VCaP (cell line): ENCODE measurements around the gene CDH8.

ENCODE experiments used
- H3K27ac ChIP-seq: fragments of 450-650 bp; 2 replicates; pipeline ENCODE4 v1.5.1; 2017
- TF ChIP-seq, protein P1 (sequence below): fragments of 450-650 bp; conservative IDR thresholded peaks from 2 replicates; pipeline ENCODE4 v1.5.1; 2017; ENCODE audit warnings: mild to moderate bottlenecking, moderate library complexity

Gene CDH8

DNA sequence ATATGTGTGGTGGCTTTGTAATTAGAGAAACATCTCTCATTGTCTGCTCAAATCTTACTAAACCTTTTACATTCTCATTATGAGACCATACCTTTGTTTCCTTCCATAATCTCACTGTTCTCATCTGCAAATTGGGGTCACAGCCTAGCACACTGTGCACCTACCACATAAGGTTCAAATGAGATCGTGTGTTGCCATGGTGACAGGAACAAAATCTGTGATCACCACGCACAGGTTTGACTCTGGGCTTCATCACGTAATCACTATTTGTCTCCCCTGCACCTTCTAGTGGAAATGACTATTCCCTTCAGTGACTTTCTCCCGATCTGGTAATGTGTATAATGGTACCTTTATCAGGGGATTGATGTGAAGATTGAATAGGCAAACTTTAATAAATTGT is 26.1 kb downstream of the CDH8 start:
- H3K27ac ChIP-seq: no peak overlapping the region
- TF ChIP-seq, protein P1, sequence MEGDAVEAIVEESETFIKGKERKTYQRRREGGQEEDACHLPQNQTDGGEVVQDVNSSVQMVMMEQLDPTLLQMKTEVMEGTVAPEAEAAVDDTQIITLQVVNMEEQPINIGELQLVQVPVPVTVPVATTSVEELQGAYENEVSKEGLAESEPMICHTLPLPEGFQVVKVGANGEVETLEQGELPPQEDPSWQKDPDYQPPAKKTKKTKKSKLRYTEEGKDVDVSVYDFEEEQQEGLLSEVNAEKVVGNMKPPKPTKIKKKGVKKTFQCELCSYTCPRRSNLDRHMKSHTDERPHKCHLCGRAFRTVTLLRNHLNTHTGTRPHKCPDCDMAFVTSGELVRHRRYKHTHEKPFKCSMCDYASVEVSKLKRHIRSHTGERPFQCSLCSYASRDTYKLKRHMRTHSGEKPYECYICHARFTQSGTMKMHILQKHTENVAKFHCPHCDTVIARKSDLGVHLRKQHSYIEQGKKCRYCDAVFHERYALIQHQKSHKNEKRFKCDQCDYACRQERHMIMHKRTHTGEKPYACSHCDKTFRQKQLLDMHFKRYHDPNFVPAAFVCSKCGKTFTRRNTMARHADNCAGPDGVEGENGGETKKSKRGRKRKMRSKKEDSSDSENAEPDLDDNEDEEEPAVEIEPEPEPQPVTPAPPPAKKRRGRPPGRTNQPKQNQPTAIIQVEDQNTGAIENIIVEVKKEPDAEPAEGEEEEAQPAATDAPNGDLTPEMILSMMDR: no peak

DNA sequence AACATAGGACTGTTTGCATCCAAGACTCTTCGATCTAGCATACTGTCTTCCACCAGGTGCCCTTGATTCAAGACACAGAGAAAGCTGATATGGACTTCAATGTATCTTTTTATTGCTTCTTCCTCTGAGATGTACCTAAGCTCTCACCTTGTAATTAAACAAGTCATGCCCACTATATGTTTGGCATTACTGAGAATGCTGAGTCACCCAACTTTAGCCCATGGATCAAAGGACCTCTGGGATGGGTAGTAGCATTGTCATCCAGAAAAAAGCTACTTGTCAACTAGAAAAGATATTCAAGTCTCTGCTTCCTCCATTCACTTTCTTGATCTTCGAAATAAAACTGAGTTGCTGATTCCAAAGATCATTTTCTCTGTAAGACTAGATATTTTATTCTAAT is 37.8 kb downstream of the CDH8 start:
- no peak overlapping the region for H3K27ac ChIP-seq
- TF ChIP-seq, protein P1: no peak

DNA sequence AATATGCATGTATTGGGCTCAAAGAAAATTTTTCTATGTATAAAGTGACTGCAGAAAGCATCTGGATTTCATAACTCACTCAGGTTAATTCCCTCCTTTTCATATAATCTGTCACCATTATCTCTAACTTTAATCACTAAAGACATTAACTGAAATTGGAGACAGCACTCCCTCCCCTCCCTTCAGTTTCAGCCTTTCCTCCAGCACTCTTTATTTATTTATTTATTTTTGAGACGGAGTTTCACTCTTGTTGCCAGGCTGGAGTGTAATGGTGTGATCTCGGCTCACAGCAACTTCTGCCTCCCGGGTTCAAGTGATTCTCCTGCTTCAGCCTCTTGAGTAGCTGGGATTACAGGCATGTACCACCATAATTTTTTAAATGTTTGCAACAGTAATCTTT is 43.1 kb downstream of the CDH8 start:
- no peak overlapping the region for H3K27ac ChIP-seq
- TF ChIP-seq, protein P1: no peak

DNA sequence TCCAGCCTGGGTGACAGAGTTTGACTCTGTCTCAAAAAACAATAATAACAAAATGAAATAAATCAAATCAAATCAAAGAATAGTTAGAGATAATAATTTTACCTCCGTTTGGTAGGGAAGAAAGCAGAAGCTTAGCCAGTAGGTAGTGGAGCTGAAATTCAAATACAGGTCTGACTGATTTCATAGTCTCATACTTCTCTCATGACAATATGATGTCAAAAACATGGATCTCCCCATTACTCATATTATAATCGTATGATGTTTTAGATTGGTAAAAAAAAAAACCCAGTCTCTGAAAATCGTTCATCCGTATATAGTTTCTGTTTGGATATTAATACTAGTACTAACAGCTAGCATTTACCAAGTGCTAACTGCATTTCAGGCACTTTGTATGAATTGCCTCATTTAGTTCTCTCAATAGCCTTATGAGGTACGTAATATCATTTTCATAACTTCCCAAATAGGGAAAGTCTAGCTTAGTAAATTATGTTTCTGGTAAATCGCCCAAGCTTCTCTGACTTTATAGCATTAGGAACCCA is 48.7 kb downstream of the CDH8 start:
- H3K27ac ChIP-seq: no peak overlapping the region
- TF ChIP-seq, protein P1: no peak

DNA sequence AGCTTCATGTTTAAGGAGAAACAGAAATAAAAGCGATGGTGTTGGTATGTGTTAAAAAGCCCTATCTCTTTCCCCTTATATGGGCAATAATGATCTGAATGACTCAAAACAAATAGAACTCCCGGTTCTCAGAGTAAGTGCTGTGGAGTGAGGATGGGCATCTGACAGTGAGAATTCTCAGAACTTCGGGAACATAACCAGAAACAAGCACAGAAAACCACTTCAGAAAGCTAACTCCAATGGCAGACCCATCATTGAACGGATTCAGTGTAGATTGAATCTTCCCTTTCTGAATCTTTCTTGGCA is 67.2 kb downstream of the CDH8 start:
- TF ChIP-seq, protein P1: no peak
- no peak overlapping the region for H3K27ac ChIP-seq

DNA sequence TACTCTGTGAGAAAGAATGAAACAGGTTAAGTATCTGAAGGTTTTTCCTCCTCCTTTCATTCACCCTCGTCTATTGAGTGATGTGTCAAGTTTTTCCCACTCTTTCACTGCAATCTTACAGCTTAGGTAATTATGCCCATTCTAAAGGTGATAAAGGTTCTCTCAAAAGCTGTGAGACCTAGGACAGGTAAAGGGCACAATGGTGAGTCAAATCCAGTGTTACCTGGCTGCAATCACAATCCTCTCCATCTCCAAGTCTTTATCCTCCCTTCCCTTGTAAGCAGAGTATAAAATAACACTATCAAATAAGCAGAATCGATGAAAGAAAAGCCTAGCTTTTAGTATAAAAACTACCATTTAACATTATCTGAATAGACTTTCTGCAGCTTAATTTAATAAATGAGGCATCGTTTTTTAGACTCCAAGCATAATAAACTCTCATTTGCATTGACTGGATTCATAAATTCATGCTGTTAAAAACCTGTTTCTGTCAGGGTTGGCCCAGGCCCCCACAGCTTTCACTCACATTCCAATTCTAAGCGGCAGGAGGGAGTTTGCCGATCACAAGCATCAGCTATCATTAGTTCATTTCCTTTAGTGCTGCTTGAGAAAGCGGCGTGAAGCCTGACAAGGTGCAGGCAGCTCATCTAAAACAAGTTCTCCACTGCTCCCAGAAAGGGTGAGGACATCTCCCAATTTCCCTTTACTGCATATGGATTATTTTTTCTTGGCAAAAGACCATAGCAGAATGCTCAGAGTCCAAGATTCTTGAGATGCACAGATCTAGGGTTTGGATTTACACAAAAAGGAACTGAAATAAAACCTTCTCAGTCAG is 67.8 kb downstream of the CDH8 start:
- TF ChIP-seq, protein P1: no peak
- no peak overlapping the region for H3K27ac ChIP-seq

DNA sequence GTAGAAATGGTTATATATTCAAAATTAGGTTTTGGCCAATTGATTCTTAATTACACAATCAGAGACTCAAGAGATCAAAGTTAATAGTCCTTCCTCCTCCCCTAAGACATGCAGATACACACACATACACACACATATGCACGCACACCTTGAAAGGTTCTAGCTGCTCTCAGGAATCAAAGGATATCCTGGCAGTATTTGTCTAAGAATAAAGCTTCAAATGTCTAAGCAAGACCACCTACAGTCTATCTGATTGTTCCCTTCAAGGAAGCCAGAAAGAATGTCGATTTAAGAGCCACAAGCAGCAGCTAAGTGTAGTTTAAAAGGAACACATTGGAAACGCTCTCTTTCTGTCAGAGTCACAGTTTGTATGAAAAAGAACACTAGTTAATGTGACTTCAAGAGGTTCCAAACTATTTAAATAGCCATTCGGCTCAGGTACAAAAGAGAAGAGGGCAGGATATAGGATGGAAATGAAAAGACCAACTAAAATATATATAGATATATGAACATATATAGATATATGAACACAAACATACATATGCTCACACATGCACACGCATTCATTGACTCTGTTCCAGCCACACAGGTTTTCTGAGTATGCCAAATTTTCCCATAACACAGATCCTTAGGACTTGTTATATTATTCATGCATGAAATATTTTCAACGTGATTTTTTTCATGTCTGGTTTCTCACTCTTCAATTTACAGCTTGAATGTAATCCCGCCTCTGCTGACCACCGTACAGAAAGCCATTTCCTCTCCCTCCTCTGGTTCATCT is 79.0 kb downstream of the CDH8 start:
- TF ChIP-seq, protein P1: no peak
- no peak overlapping the region for H3K27ac ChIP-seq
